Ecto neural progenitor cell (in vitro differentiated cells): ENCODE results near the gene SPACA7.

ENCODE experiments used
- DNase-seq: peaks from one replicate; pipeline ENCODE4 v3.0.0-alpha.2; 2018; ENCODE audit warnings: low spot score

Gene SPACA7

GRCh38 chr13:112466132-112467058, 90.2 kb downstream of the SPACA7 start:
- no peak for DNase-seq

GRCh38 chr13:112467236-112467635, 91.1 kb downstream of the SPACA7 start:
- DNase-seq, result no peak

- DNase-seq, result no peak
Observed at GRCh38 chr13:112468069-112468468, 91.9 kb downstream of the SPACA7 start.

- DNase-seq, result no peak
Observed at GRCh38 chr13:112469071-112469745, 93.1 kb downstream of the SPACA7 start.

GRCh38 chr13:112473818-112474217, 97.7 kb downstream of the SPACA7 start:
- DNase-seq, result no peak

- DNase-seq, result no peak
Observed at GRCh38 chr13:112474869-112475268, 98.7 kb downstream of the SPACA7 start.

GRCh38 chr13:112475889-112476288, 99.7 kb downstream of the SPACA7 start:
- DNase-seq, result no peak

- DNase-seq, result no peak
Observed at GRCh38 chr13:112477070-112477619, 101.0 kb downstream of the SPACA7 start.

GRCh38 chr13:112479389-112479788, 103.2 kb downstream of the SPACA7 start:
- DNase-seq, result no peak

- DNase-seq, result no peak
Observed at GRCh38 chr13:112481458-112481857, 105.3 kb downstream of the SPACA7 start.

GRCh38 chr13:112483299-112483698, 107.1 kb downstream of the SPACA7 start:
- DNase-seq, result no peak
